GM19351 (cell line): ENCODE data around the gene FHOD3.
"Not testable (repeated sequence)": the region's sequence is repeated elsewhere in the genome, so short reads cannot be mapped to it uniquely, and the experiment has no call there.

Experiments used
- ATAC-seq: cut with Tn5 transposase; IDR thresholded peaks from one replicate; pipeline ENCODE4 v1.9.1; 2021; ENCODE audit warnings: mild to moderate bottlenecking, moderate library complexity; ENCODE audit not compliant: unreplicated experiment

Gene FHOD3

GRCh38 chr18:36762965-36763364, 465.5 kb downstream of the FHOD3 start:
- not testable (repeated sequence) for ATAC-seq

GRCh38 chr18:36766836-36767235, 469.3 kb downstream of the FHOD3 start:
- ATAC-seq, result no peak

GRCh38 chr18:36769172-36769571, 471.7 kb downstream of the FHOD3 start:
- ATAC-seq, result no peak

- peak; percentile 57 for ATAC-seq
Measured at GRCh38 chr18:36769611-36770314, 472.2 kb downstream of the FHOD3 start.

- no peak for ATAC-seq
Measured at GRCh38 chr18:36770315-36770946, 472.9 kb downstream of the FHOD3 start.

GRCh38 chr18:36771245-36771644, 473.7 kb downstream of the FHOD3 start:
- no peak for ATAC-seq

- ATAC-seq, result no peak
Measured at GRCh38 chr18:36772241-36772723, 474.8 kb downstream of the FHOD3 start.

GRCh38 chr18:36775396-36775795, 477.9 kb downstream of the FHOD3 start:
- no peak for ATAC-seq

- ATAC-seq, result no peak
Measured at GRCh38 chr18:36776650-36777049, 479.1 kb downstream of the FHOD3 start.

- ATAC-seq, result no peak
Measured at GRCh38 chr18:36777566-36777965, 480.1 kb downstream of the FHOD3 start.

GRCh38 chr18:36780748-36781147, 483.2 kb downstream of the FHOD3 start:
- ATAC-seq, result no peak

- no peak for ATAC-seq
Measured at GRCh38 chr18:36782710-36783109, 485.2 kb downstream of the FHOD3 start.

GRCh38 chr18:36783792-36784191, 486.3 kb downstream of the FHOD3 start:
- no peak for ATAC-seq

GRCh38 chr18:36786686-36787085, 489.2 kb downstream of the FHOD3 start:
- ATAC-seq, result no peak

GRCh38 chr18:36792634-36793283, 495.2 kb downstream of the FHOD3 start:
- no peak for ATAC-seq

- no peak for ATAC-seq
Measured at GRCh38 chr18:36798738-36799473, 501.4 kb downstream of the FHOD3 start.

GRCh38 chr18:36805105-36805504, 507.6 kb downstream of the FHOD3 start:
- no peak for ATAC-seq

GRCh38 chr18:36808681-36809080, 511.2 kb downstream of the FHOD3 start:
- ATAC-seq, result no peak

- peak; percentile 99 for ATAC-seq
Measured at GRCh38 chr18:36809590-36810381, 512.3 kb downstream of the FHOD3 start.

- no peak for ATAC-seq
Measured at GRCh38 chr18:36811430-36811829, 513.9 kb downstream of the FHOD3 start.
